ENCODE measurements around the gene ITM2C.

- no peak for TF ChIP-seq CTCF (IDR thresholded peaks at IDR 0.05 in 4 of 5, conservative IDR thresholded peaks at IDR 0.05 in 1 of 5)
- no peak for TF ChIP-seq POLR2A (IDR thresholded peaks at IDR 0.05)
Observed at GRCh38 chr2:230875347-230876315, 10.9 kb downstream of the ITM2C start.

Data from gastrocnemius medialis (tissue), 4 donors.